HEK293 (cell line): ENCODE measurements around the gene CASZ1.
A peak's percentile ranks its signal among the peaks of the same experiment; 100 is the strongest.

Experiments used
- CTCF ChIA-PET: fragments of 350-600 bp; formaldehyde crosslinking; extraction: SDS; loops from one replicate; lab custom pipeline; 2021; ENCODE audit warnings: antibody characterized with exemption; lab: Yijun Ruan, JAX
- POLR2A ChIA-PET: fragments of 300-600 bp; formaldehyde crosslinking; extraction: SDS; loops from one replicate; lab custom pipeline; 2020; ENCODE audit warnings: antibody characterized with exemption, inconsistent platforms; lab: Yijun Ruan, JAX
- H3K27ac ChIP-seq: fragments of 200-500 bp; sonication (Bioruptor generic); 2 replicates; pipeline ENCODE4 v1.5.1; 2014; ENCODE audit warnings: low read depth, low read length, control low read depth, inconsistent platforms; ENCODE audit errors: extremely low read depth
- H3K36me3 ChIP-seq, 2 experiments: fragments of 200-500 bp in 1 of 2; sonication (Bioruptor generic) in 1 of 2; 1 replicate in 1 of 2; 2 replicates in 1 of 2; pipeline ENCODE4 v1.5.1; 2014 to 2017; ENCODE audit warnings: inconsistent platforms in 2 of 2, low read length in 2 of 2; ENCODE audit not compliant: control insufficient read depth in 2 of 2, insufficient read depth in 1 of 2
- H3K4me1 ChIP-seq: fragments of 200-500 bp; sonication (Bioruptor generic); 2 replicates; pipeline ENCODE4 v1.5.1; 2014; ENCODE audit warnings: mild to moderate bottlenecking, low read length, inconsistent platforms; ENCODE audit not compliant: control insufficient read depth, insufficient read depth
- H3K4me3 ChIP-seq: 2 replicates; pipeline ENCODE4 v1.5.1; 2011; ENCODE audit warnings: low read depth, mild to moderate bottlenecking, control low read depth, low read length, moderate library complexity
- H3K9me3 ChIP-seq: fragments of 200-500 bp; sonication (Bioruptor generic); 2 replicates; pipeline ENCODE4 v1.5.1; 2014; ENCODE audit warnings: low read depth, low read length, inconsistent platforms; ENCODE audit not compliant: control insufficient read depth, insufficient read depth
- OSR2 ChIP-seq: fragments of 450-650 bp; formaldehyde crosslinking; IDR thresholded peaks from 2 replicates; pipeline ENCODE4 v1.5.1; 2016; ENCODE audit warnings: missing biosample characterization, missing genetic modification characterization
- OVOL3 ChIP-seq: fragments of 450-650 bp; formaldehyde crosslinking; IDR thresholded peaks from 2 replicates; pipeline ENCODE4 v1.5.1; 2016; ENCODE audit warnings: missing biosample characterization, missing genetic modification characterization
- SALL2 ChIP-seq: fragments of 450-650 bp; formaldehyde crosslinking; IDR thresholded peaks from 2 replicates; pipeline ENCODE4 v1.5.0; 2017; ENCODE audit warnings: missing biosample characterization, mild to moderate bottlenecking, missing genetic modification characterization, borderline replicate concordance
- SCRT2 ChIP-seq: fragments of 450-650 bp; formaldehyde crosslinking; IDR thresholded peaks from 2 replicates; pipeline ENCODE4 v1.5.1; 2016; ENCODE audit warnings: missing biosample characterization, missing genetic modification characterization
- SP2 ChIP-seq: fragments of 450-650 bp; formaldehyde crosslinking; IDR thresholded peaks from 2 replicates; pipeline ENCODE4 v1.5.1; 2016; ENCODE audit warnings: missing biosample characterization, missing genetic modification characterization
- ZNF37A ChIP-seq: fragments of 450-650 bp; IDR thresholded peaks from 2 replicates; pipeline ENCODE4 v1.5.1; 2018; ENCODE audit warnings: missing biosample characterization, missing genetic modification characterization
- ZNF423 ChIP-seq: fragments of 450-650 bp; formaldehyde crosslinking; IDR thresholded peaks from 2 replicates; pipeline ENCODE4 v1.5.1; 2016; ENCODE audit warnings: missing biosample characterization, missing genetic modification characterization
- ZNF521 ChIP-seq: fragments of 450-650 bp; formaldehyde crosslinking; IDR thresholded peaks from 2 replicates; pipeline ENCODE4 v1.5.1; 2017; ENCODE audit warnings: missing biosample characterization, mild to moderate bottlenecking, missing genetic modification characterization
- ZNF610 ChIP-seq: fragments of 450-650 bp; formaldehyde crosslinking; IDR thresholded peaks from 2 replicates; pipeline ENCODE4 v1.5.1; 2016; ENCODE audit warnings: missing biosample characterization, missing genetic modification characterization, borderline replicate concordance
- ZNF654 ChIP-seq: fragments of 450-650 bp; formaldehyde crosslinking; IDR thresholded peaks from 2 replicates; pipeline ENCODE4 v1.5.1; 2016; ENCODE audit warnings: low read depth, missing biosample characterization, missing genetic modification characterization
- ZNF701 ChIP-seq: fragments of 450-650 bp; formaldehyde crosslinking; IDR thresholded peaks from 2 replicates; pipeline ENCODE4 v1.5.1; 2016; ENCODE audit warnings: missing biosample characterization, missing genetic modification characterization
- ZXDB ChIP-seq: fragments of 450-650 bp; formaldehyde crosslinking; IDR thresholded peaks from 2 replicates; pipeline ENCODE4 v1.5.1; 2016; ENCODE audit warnings: missing biosample characterization, missing genetic modification characterization
- TF ChIP-seq, protein P1 (sequence below): fragments of 450-650 bp; formaldehyde crosslinking; IDR thresholded peaks from 2 replicates; pipeline ENCODE4 v1.5.1; 2016; ENCODE audit warnings: missing biosample characterization, missing genetic modification characterization
- TF ChIP-seq, protein P2 (sequence below): fragments of 450-650 bp; formaldehyde crosslinking; IDR thresholded peaks from 2 replicates; pipeline ENCODE4 v1.5.1; 2016; ENCODE audit warnings: missing biosample characterization, missing genetic modification characterization
- TF ChIP-seq, protein P3 (sequence below): fragments of 450-650 bp; formaldehyde crosslinking; IDR thresholded peaks from 2 replicates; pipeline ENCODE4 v1.5.1; 2016; ENCODE audit warnings: missing biosample characterization, missing genetic modification characterization
- TF ChIP-seq, protein P4 (sequence below): fragments of 450-650 bp; IDR thresholded peaks from 2 replicates; pipeline ENCODE4 v1.5.1; 2018; ENCODE audit warnings: missing biosample characterization, missing genetic modification characterization

Gene CASZ1

DNA sequence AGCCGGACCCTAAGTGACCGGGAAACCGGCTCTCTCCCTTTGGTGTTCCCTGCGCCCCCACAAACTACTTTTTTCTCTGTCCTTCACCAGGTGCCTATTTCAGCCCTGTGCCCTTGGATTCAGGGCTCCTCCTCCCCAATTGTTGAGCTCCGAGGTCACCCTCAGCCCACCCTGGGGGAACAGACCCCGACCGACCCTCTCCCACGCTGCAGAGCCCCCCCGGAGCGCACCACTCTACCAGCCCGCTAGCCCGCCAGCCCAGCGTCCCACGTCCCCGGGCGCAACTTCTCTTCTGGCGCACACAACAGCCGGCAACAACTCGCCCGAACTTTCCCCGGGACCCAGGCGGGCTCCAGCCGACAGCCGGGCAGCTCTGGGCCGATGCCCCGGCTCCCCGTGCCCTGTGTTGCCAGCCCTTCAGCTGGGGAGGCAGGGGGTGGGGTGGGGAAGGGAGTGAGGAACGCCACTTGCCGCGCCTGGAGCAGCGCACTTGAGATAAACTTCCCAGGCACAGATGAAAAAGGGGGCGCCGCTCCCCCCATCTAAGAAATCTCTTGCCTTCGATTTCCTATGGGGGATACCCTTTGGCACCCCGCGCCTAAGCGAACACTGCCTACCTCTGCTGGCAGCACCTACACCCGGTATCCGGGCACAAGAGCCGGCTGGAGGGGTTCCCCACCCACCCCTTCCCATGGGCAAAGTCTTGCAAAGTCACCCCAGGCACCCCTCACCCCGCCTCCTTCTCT is 997 bp downstream of the CASZ1 start (continued):
- TF ChIP-seq, protein P1, sequence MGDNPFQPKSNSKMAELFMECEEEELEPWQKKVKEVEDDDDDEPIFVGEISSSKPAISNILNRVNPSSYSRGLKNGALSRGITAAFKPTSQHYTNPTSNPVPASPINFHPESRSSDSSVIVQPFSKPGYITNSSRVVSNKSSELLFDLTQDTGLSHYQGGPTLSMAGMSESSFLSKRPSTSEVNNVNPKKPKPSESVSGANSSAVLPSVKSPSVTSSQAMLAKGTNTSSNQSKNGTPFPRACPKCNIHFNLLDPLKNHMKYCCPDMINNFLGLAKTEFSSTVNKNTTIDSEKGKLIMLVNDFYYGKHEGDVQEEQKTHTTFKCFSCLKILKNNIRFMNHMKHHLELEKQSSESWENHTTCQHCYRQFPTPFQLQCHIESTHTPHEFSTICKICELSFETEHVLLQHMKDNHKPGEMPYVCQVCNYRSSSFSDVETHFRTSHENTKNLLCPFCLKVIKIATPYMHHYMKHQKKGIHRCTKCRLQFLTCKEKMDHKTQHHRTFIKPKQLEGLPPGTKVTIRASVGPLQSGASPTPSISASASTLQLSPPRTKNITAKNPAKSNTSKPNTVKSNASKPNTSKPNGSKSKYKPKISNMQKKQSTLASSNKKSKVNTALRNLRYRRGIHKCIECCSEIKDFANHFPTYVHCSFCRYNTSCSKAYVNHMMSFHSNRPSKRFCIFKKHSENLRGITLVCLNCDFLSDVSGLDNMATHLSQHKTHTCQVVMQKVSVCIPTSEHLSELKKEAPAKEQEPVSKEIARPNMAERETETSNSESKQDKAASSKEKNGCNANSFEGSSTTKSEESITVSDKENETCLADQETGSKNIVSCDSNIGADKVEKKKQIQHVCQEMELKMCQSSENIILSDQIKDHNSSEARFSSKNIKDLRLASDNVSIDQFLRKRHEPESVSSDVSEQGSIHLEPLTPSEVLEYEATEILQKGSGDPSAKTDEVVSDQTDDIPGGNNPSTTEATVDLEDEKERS (tag by site-specific recombination) = no peak
- TF ChIP-seq, protein P2, sequence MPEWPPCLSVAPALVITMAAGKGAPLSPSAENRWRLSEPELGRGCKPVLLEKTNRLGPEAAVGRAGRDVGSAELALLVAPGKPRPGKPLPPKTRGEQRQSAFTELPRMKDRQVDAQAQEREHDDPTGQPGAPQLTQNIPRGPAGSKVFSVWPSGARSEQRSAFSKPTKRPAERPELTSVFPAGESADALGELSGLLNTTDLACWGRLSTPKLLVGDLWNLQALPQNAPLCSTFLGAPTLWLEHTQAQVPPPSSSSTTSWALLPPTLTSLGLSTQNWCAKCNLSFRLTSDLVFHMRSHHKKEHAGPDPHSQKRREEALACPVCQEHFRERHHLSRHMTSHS (tag by site-specific recombination) = no peak
- TF ChIP-seq OVOL3 (tag by site-specific recombination) (no peak), ZNF654 (tag by site-specific recombination) (no peak), ZNF610 (no peak), SALL2 (no peak), ZNF37A (tag by site-specific recombination) (no peak), ZNF701 (no peak), ZNF521 (tag by site-specific recombination) (no peak)
- TF ChIP-seq, protein P3, sequence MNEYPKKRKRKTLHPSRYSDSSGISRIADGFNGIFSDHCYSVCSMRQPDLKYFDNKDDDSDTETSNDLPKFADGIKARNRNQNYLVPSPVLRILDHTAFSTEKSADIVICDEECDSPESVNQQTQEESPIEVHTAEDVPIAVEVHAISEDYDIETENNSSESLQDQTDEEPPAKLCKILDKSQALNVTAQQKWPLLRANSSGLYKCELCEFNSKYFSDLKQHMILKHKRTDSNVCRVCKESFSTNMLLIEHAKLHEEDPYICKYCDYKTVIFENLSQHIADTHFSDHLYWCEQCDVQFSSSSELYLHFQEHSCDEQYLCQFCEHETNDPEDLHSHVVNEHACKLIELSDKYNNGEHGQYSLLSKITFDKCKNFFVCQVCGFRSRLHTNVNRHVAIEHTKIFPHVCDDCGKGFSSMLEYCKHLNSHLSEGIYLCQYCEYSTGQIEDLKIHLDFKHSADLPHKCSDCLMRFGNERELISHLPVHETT (tag by site-specific recombination) = no peak
- TF ChIP-seq, protein P4, sequence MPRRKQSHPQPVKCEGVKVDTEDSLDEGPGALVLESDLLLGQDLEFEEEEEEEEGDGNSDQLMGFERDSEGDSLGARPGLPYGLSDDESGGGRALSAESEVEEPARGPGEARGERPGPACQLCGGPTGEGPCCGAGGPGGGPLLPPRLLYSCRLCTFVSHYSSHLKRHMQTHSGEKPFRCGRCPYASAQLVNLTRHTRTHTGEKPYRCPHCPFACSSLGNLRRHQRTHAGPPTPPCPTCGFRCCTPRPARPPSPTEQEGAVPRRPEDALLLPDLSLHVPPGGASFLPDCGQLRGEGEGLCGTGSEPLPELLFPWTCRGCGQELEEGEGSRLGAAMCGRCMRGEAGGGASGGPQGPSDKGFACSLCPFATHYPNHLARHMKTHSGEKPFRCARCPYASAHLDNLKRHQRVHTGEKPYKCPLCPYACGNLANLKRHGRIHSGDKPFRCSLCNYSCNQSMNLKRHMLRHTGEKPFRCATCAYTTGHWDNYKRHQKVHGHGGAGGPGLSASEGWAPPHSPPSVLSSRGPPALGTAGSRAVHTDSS = no peak
- TF ChIP-seq, all 188 proteins: peak for 23

DNA sequence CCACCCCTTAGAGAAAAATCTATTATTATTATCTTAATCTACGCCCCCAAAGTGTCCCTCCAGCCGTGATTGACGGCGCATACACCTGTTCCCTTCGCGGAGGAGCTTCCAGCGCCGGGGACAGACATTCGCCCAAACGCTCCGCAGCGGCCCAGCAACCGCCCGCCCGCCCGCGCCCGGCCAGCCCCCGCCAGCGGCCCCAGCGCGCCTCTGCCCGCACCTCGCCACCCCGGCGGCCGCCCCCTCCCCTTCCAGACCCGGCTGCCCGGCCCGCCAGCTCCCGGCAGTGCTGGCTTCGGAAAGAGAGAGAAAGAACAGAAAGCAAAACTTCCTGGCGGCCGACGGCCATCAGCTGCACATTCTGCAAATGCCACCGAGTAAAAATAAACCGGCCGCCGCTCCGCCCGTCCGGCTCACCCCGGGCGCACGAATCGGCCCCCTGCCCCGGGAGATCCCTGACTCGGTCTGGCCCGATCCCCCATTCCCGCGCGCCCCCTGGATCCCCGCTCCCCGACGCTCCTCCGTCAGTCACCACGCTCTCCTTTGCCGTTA is 1.6 kb downstream of the CASZ1 start:
- CTCF ChIA-PET = interaction anchor here (0.6 to 1.0 kb wide), 3 partner anchors 33 to 264 kb away, joined by 3 read pairs; no protein-coding TSS in a partner anchor
- POLR2A ChIA-PET = interaction anchor here (1.4 kb wide), 1 partner anchor 16 kb away, joined by 4 read pairs; no protein-coding TSS in a partner anchor
- no peak overlapping the region for H3K27ac ChIP-seq
- H3K4me3 ChIP-seq = peak overlapping the region; percentile 57
- H3K9me3 ChIP-seq = no peaks in the 10 kb centered on the region
- TF ChIP-seq ZXDB (0 out of 2 replicates have a peak, but pooled peaks have one; percentile 17), OSR2 (tag by site-specific recombination) (no peak), SCRT2 (peak; percentile 64), SP2 (tag by site-specific recombination) (0 out of 2 replicates have a peak, but pooled peaks have one; percentile 3), ZNF423 (tag by site-specific recombination) (no peak)
- peaks cover 17% of the 10 kb centered on the region for H3K4me1 ChIP-seq
- no peaks in the 10 kb centered on the region for H3K36me3 ChIP-seq
